HL-60 (cell line): Measurements from ENCODE around the gene ADRA2C.

ENCODE experiments used
- DNase-seq, 2 experiments: peaks; one replicate each; pipeline ENCODE4 v3.0.0-alpha.2; 2010 to 2020; ENCODE audit warnings: low read depth in 1 of 2, low spot score in 1 of 2
- H3K27ac ChIP-seq: fragments of 250-450 bp; sonication (Bioruptor Pico); replicated peaks from 2 replicates; pipeline ENCODE4 v1.5.1; 2020; ENCODE audit warnings: mild to moderate bottlenecking, moderate library complexity
- H3K27me3 ChIP-seq: fragments of 250-450 bp; sonication (Bioruptor Pico); 2 replicates; pipeline ENCODE4 v1.5.1; 2021; ENCODE audit warnings: mild to moderate bottlenecking, moderate library complexity; ENCODE audit not compliant: insufficient read depth, poor library complexity, severe bottlenecking
- H3K4me3 ChIP-seq: replicated peaks from 2 replicates; pipeline ENCODE4 v1.5.1; 2011; ENCODE audit warnings: mild to moderate bottlenecking, control low read depth, low read length; ENCODE audit not compliant: insufficient read depth
- CTCF ChIP-seq: IDR thresholded peaks from one replicate; pipeline ENCODE4 v1.5.1; 2011; ENCODE audit warnings: low read length, control low read depth, inconsistent platforms; ENCODE audit not compliant: insufficient read depth
- GABPA ChIP-seq: IDR thresholded peaks from 2 replicates; pipeline ENCODE4 v1.6.1; 2012; ENCODE audit warnings: low read depth
- POLR2AphosphoS5 ChIP-seq: IDR thresholded peaks from 2 replicates; pipeline ENCODE4 v1.6.1; 2012; ENCODE audit warnings: low read depth
- REST ChIP-seq: IDR thresholded peaks from 2 replicates; pipeline ENCODE4 v1.6.1; 2012; ENCODE audit warnings: low read depth; ENCODE audit not compliant: insufficient replicate concordance
- SPI1 ChIP-seq: IDR thresholded peaks from 2 replicates; pipeline ENCODE4 v1.6.1; 2012; ENCODE audit warnings: low read depth, mild to moderate bottlenecking, borderline replicate concordance

Gene ADRA2C

GRCh38 chr4:3797831-3798790 is 31.9 kb downstream of the ADRA2C start:
- TF ChIP-seq GABPA, result no peak
- TF ChIP-seq SPI1, result no peak
- no peak for TF ChIP-seq REST
- TF ChIP-seq CTCF, result no peak
- TF ChIP-seq POLR2AphosphoS5, result no peak
- H3K4me3 ChIP-seq, result no peak overlapping the region
- no peak for DNase-seq
- no peak overlapping the region for H3K27ac ChIP-seq
- H3K27me3 ChIP-seq, result no peaks in the 10 kb centered on the region

GRCh38 chr4:3799496-3799895 is 33.3 kb downstream of the ADRA2C start:
- no peak for TF ChIP-seq GABPA
- TF ChIP-seq REST, result no peak
- TF ChIP-seq SPI1, result no peak
- Histone ChIP-seq H3K27ac (no peak overlapping the region), H3K27me3 (no peaks in the 10 kb centered on the region), H3K4me3 (no peak overlapping the region)
- no peak for DNase-seq

- Histone ChIP-seq H3K27ac (no peak overlapping the region), H3K27me3 (no peaks in the 10 kb centered on the region), H3K4me3 (no peak overlapping the region)
- DNase-seq, result no peak
- no peak for TF ChIP-seq CTCF
- TF ChIP-seq POLR2AphosphoS5, result no peak
- no peak for TF ChIP-seq REST
- no peak for TF ChIP-seq SPI1
- TF ChIP-seq GABPA, result no peak
Measured at GRCh38 chr4:3800351-3800750, 34.2 kb downstream of the ADRA2C start.
